ENCODE measurements around the gene INTS11.

The INTS11 gene

GRCh38 chr1:1296070-1297061 is 28.1 kb downstream of the INTS11 start:
- DNase-seq, result no peak

DNA sequence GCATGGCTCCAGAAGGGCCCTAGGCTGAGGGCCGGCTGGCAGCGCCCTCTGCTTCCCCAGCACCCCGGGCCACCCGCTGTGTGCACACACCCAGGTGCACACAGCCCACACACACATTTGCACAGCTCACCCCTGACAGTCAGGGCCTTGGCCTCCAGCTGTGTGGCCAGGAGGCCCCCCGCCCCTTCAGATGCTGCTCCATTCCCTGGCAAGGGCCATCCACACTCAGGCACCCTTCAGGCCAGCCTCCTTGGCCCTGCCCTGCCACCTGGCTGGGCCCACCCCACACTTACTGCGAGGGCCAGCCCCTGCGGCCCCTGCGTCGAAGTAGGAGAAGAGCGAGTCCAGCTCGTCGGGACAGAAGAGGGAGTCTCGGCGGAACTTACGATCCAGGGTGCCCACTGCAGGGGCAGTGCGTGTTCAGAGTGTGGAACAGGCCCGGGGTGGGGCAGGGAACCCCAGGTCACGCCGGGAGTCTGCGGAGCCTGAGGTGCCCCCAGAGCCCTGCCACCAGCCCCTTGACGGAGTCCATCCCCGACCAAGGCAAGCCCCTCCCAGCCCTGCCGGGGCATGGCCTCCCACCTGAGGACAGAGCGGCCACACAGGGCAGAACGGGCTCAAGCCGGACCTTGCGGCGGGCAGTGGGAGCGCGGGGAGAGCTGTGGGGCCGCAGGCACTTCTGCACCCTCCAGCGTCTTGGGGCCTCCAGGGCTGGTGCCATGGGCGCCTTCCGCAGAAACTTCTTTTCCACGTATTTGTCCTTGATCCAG is 29.1 kb downstream of the INTS11 start:
- DNase-seq, result no peak

DNA sequence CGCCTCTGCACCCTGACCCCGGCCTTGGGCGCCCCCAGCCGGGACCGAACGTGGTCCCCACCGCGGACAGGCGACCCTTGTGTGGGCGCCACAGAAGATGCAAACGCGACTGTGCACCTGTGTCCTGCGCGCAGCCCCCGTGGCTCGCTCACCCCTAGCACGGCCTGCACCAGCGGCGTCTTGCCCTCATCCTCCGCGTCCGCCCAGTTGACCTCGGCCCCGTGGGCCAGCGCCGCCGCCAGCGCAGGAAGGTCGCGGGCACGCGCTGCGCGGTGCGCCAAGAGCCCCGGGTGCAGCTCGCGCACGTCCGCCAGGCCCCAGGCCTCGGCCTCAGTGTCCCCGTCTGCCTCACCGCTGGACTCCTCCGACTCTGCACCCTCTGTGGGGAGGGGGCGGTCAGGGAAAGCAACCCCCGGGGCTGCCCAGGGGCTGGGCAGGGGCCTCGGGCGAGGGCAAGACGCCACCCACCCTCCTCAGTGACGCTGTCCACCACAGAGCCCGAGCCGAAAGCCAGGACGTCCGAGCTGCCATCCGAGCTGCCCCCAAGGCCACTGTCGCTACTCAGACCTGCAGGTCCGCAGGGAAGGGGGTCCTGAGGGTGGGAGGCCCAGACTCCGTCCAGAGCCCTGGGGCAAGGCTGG is 30.1 kb downstream of the INTS11 start:
- no peak for DNase-seq

- no peak for DNase-seq
Measured at GRCh38 chr1:1293263-1294249, 30.9 kb downstream of the INTS11 start.

GRCh38 chr1:1292851-1293250 is 31.6 kb downstream of the INTS11 start:
- no peak for DNase-seq

DNA sequence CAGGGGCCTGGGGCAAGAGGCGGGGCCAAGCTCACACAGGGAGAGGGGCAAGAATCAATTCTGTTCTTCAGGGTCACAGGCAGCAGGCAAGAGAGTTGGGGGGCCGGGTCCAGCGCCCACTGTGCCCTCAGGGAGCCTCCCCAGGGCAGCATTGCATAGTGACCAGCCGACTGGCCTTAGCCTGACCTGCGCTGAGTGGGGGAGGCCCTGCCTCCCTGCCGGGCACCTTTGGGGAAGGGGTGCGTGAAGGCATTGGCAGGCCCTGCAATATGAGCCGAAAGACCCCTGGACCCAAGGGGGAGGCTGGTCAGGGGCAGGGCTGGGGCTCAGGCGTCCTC is 32.0 kb downstream of the INTS11 start:
- DNase-seq, result no peak

DNA sequence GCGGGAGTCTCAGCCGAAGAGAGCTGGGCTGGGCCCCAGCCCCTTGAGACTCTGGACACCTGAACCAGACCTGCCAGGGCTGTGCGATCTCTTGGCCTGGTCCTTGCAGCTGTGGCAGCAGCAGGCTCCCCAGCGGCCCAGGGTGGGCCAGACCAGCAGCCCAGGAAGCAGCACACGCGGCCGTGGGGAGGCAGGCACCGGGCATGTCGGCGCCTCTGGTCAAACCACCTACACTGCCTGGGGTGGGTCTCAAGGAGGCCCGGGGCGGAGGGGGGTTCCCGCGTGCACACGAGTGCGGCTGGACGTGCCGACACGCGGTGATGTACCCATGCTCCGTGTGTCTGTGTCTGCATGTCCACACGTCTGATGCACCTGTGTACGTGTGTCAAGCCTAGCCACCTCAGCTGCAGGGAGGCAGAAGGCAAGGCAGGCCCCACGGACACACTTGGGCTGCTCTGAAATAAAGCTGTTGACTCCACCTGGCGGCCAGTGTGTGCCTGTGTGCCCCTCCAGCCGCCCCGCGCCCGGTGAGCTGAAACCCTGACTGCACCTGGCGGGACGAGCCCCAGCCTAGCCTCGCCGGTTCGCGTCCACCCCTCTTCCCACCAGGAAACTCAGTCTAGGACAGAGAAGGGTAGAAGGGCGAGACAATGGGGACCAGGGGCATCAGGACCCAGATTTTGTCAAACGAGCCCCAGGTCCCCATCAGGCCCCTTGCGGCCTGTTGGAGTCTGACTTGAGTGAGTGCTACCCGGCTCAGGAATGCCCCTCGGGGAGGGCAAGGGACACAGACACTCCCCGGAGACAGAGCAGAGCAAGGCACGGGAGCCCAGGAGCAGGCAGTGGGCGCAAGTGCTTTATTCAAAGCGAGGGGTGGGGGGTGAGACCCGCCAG is 32.7 kb downstream of the INTS11 start:
- no peak for DNase-seq

GRCh38 chr1:1291023-1291528 is 33.4 kb downstream of the INTS11 start:
- no peak for DNase-seq

DNA sequence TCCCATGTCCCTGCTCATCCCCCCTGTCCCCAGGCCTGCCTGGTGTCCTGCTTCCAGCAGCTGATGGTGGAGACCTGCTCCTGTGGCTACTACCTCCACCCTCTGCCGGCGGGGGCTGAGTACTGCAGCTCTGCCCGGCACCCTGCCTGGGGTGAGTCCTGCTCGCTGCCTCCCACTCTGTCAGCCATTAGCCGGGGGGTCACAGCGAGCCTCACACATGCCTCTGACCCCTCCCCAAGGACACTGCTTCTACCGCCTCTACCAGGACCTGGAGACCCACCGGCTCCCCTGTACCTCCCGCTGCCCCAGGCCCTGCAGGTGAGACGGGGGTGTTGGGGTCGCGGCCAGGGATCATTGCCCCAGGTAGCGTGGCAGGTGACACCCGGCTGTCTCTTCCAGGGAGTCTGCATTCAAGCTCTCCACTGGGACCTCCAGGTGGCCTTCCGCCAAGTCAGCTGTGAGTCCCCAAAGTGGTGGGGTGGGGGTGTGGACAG is 34.2 kb downstream of the INTS11 start:
- DNase-seq, result no peak

GRCh38 chr1:1287288-1288110 is 37.0 kb downstream of the INTS11 start:
- no peak for DNase-seq

GRCh38 chr1:1286313-1287261 is 37.9 kb downstream of the INTS11 start:
- DNase-seq, result no peak

- DNase-seq, result no peak
Measured at GRCh38 chr1:1285611-1286311, 38.7 kb downstream of the INTS11 start.

- no peak for DNase-seq
Measured at GRCh38 chr1:1285102-1285571, 39.3 kb downstream of the INTS11 start.

DNA sequence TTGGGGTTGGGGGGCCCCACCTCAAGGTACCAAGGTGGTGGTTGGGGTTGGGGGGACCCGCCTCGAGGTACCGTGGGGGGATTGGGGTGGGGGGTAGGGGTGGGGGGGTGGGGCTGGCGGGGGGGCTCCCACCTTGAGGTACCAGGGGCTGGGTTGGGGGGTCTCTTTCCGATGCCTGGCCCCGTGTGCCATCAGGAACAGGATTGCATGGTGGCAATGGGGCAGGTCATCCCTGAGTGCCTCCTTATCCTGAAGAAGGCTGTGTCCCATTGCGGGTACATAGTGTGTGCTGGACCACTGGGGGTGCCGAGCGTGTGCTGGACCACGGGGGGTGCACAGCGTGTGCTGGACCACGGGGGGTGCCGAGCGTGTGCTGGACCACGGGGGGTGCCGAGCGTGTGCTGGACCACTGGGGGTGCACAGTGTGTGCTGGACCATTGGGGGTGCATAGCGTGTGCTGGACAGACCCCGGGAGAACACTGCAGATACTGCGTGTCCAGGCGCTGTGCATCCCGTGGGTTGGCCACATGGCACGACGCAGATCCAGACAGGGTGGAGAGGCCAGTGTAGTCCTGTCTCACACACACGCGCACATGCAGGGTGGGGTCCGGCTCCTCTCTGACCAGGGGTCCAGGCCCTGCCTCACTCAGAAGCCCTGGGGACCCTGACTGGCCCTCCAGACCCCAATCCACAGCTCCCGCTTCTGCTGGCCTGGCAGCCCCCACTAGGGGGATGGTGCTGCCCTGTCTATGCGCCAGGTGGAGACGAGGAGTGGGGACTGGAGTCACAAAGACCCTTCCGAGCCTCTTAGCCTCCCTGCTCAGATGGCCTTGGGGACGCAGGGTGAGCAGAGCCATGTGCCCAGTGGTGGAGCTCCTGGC is 40.0 kb downstream of the INTS11 start:
- DNase-seq, result no peak

DNA sequence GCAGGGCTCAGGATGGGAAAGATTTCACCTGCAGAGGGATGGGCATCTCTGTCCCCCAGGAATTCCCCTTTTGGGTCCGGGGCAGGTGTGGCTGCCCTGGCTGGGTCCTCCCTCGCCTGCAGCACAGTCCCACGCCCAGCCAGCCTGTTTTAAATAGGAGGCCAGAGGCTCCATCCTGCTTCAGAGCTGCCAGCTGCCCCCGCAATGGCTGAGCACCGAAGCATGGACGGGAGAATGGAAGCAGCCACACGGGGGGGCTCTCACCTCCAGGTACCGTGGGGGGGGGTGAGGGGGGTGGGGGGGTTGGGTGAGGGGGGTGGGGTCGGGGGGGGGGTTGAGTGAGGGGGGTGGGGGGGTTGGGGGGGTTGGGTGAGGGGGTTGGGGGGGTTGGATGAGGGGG is 40.6 kb downstream of the INTS11 start:
- DNase-seq, result no peak

DNA sequence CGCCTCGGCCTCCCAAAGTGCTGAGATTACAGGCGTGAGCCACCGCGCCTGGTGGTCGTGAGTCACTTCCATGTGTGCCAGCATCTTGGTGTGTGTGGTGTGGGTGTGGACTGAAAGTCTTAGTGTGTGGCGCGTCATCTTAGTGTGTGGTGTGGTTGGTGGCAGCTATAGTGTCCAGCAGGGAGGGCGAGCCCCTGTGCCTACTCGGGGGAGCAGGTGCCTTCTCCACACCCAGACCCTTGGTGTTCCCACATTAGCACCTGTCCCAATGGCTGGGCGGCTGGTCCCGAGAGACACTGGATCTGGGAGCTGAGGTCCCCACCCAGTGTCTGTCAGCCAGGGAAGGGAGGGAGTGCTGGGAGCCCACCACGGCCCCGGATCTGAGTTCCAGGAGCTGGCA is 41.5 kb downstream of the INTS11 start:
- DNase-seq, result no peak

Measured in NCI-H2081 treated with DMSO at 0.1 percent for 48 hours (cell line).